ENCODE measurements around the gene NOX4.
"Not testable (repeated sequence)": the region's sequence is repeated elsewhere in the genome, so short reads cannot be mapped to it uniquely, and the experiment has no call there.

Gene NOX4

DNA sequence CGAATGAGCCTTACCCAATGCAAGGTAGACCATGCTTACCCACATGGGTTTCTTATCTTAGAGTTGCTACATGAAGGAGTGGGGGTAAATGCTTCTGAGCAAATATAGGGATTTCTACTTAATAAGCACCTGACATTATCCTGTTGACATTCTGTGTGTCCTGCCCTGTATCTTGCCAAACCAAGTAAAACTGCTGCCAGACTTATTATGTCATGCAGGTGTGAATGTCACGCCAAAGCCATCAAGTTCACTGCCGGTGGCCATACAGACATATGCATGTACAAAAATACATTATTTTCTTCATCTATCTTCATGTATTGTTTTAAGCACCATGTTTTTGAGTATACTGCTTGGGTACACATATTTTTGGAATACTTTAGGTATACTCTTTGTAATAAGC lies 70.2 kb downstream of the NOX4 start:
- Histone ChIP-seq H3K27me3 (no peaks in the 10 kb centered on the region), H3K4me3 (ENCODE audit: low read depth, low read length) (no peak overlapping the region), H3K36me3 (no peaks in the 10 kb centered on the region), H3K9me3 (no peaks in the 10 kb centered on the region), H3K4me1 (no peaks in the 10 kb centered on the region)
- no peak for DNase-seq
- TF ChIP-seq, protein P1, sequence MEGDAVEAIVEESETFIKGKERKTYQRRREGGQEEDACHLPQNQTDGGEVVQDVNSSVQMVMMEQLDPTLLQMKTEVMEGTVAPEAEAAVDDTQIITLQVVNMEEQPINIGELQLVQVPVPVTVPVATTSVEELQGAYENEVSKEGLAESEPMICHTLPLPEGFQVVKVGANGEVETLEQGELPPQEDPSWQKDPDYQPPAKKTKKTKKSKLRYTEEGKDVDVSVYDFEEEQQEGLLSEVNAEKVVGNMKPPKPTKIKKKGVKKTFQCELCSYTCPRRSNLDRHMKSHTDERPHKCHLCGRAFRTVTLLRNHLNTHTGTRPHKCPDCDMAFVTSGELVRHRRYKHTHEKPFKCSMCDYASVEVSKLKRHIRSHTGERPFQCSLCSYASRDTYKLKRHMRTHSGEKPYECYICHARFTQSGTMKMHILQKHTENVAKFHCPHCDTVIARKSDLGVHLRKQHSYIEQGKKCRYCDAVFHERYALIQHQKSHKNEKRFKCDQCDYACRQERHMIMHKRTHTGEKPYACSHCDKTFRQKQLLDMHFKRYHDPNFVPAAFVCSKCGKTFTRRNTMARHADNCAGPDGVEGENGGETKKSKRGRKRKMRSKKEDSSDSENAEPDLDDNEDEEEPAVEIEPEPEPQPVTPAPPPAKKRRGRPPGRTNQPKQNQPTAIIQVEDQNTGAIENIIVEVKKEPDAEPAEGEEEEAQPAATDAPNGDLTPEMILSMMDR (IDR thresholded peaks at IDR 0.05; ENCODE audit: low read depth, low read length) = no peak

DNA sequence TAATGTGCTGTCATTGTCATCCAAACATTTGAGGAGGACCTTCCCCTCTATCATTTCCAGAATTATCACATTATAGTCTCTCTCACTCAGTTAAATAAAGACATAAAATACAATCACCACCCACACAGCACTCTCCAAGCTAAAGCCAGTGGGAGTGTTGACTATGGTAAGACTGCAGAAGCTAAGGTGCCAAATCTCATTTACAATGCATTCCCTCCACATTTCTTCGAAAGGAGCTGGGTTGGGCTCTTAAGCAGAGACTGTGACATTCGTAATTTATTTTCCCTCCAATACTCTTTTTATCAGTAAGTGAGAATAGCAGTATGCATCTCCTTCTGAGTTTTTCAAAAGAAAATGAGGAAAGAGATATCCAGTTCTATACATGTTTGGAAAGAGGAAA lies 74.2 kb downstream of the NOX4 start:
- H3K9me3 ChIP-seq = no peaks in the 10 kb centered on the region
- TF ChIP-seq, protein P1 (IDR thresholded peaks at IDR 0.05; ENCODE audit: low read depth, low read length) = no peak
- no peaks in the 10 kb centered on the region for H3K36me3 ChIP-seq
- DNase-seq = no peak
- H3K27me3 ChIP-seq = no peaks in the 10 kb centered on the region
- H3K4me1 ChIP-seq = no peaks in the 10 kb centered on the region
- H3K4me3 ChIP-seq (ENCODE audit: low read depth, low read length) = no peak overlapping the region

DNA sequence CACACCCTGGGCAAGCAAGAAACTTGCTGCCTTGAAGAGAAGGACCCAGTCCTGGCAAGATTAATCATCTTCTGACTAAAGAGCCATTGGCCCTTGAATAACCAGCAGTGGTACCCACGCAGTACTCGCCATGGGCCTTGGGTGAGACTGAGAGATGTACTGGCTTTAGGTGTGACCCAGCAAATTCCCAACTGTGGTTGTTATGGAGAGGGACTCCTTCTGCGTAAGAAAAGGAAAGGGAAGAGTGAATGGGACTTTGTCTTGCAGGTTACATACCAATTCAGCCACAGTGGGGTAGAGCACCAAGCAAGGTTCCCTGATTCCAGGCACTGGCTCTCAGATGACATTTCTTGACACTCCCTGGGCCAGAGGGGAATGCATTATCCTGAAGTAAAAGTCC lies 80.1 kb downstream of the NOX4 start:
- not testable (repeated sequence) for H3K4me1 ChIP-seq; H3K4me3 ChIP-seq (ENCODE audit: low read depth, low read length); H3K27me3 ChIP-seq; H3K9me3 ChIP-seq; DNase-seq; H3K36me3 ChIP-seq

DNA sequence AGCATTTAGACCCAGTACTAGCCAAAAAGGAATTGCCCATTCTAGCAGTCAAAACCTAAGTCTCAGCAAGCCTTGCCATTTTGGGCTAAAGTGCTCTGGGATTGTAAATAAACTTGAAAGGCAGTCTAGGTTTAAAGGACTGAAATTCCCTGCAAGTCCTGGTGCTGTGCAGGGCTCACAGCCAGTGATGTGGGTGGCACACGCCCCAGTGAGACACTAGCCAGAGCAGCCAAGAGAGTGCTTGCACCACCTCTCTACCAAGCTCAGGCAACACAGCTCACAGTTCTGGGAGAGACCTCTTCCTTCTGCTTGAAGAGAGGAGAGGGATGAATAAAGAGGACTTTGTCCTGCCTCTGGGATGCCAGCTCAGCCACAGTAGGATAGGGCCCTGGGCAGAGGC lies 80.5 kb downstream of the NOX4 start:
- not testable (repeated sequence) for H3K4me1 ChIP-seq; H3K9me3 ChIP-seq; H3K27me3 ChIP-seq; DNase-seq; H3K4me3 ChIP-seq (ENCODE audit: low read depth, low read length); H3K36me3 ChIP-seq

DNA sequence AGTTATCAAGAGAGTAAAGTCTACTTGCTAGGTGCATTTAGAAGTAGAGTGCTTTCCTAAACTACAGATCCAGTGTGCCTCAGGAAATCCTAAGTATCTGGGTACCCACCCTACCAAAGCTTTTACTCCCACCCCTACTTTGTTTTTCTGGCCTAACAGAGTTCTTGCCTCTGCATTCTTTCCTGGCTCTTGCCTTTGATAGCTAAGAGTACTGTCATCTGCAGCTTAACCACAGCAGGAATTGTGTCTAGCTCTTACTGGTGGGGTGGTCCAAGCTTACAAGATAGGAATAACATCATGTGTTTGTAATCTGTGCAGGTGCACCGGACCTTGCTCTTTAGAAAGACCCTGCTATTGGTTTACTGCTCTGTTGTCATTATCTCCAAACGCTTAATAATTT lies 82.7 kb downstream of the NOX4 start:
- H3K27me3 ChIP-seq; DNase-seq; H3K36me3 ChIP-seq; H3K4me1 ChIP-seq; H3K9me3 ChIP-seq; H3K4me3 ChIP-seq (ENCODE audit: low read depth, low read length): not testable (repeated sequence)

DNA sequence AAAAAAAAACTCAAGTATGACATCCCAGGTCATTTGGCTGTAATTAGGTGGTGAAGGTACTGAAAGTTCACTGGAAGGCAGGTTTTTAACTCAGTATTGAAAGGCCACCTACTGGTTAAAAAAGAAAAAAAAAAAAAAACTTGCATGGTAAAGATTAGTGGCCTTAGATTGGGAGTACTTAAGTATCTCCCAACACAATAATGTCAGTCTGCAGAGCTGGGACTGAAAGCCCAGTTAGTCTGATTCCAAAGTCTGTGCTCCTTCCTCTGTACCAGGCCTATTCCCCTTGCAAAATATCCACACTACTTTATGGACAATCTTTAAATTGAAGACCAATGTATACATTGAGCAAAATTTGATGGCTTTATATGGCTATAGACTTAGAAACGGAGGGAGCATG lies 85.5 kb downstream of the NOX4 start:
- no peak for DNase-seq
- TF ChIP-seq, protein P1 (IDR thresholded peaks at IDR 0.05; ENCODE audit: low read depth, low read length) = no peak

DNA sequence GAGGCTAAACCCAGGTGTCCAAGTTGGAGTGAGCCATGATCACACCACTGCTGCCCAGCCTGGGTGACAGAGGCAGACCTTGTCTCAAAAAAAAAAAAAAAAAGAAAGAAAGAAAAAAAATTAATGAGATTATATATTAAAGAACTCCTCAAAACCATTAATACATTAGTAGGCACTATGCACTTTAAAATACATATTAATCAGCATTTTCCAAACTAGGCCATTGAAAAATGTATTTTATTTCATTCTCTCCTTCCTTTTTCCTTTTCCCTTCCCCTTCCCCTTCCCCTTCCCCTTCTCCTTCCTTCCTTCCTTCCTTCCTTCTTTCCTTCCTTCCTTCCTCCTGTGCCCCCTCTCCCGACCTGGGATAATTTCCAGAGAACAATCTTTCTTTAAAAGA lies 99.5 kb downstream of the NOX4 start:
- H3K27me3 ChIP-seq; H3K4me1 ChIP-seq; H3K36me3 ChIP-seq; H3K4me3 ChIP-seq (ENCODE audit: low read depth, low read length); H3K9me3 ChIP-seq; DNase-seq: not testable (repeated sequence)

More for the DNA sequence above, 85.5 kb downstream of the NOX4 start:
- H3K27me3 ChIP-seq = no peaks in the 10 kb centered on the region
- H3K4me3 ChIP-seq (ENCODE audit: low read depth, low read length) = no peak overlapping the region
- H3K4me1 ChIP-seq = no peaks in the 10 kb centered on the region
- H3K9me3 ChIP-seq = no peaks in the 10 kb centered on the region
- no peaks in the 10 kb centered on the region for H3K36me3 ChIP-seq

DNA sequence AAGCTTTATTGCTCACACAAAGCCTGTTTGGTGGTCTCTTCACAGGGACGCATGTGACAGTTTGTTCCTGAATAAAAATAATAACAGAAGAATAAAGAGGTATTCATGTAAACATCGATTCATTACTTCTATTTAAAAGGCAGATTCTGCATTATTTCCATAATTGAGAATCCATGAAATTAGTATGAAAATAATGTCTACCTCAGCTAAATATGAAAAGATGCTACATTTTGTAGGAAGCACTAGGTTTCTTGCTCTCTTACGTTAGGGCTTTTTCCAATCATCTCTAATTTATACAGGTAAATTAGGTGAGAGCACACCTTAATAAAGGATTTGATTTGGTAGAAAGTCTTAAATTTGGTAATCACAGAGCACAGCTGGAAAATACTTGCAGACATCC lies 103.7 kb downstream of the NOX4 start:
- DNase-seq; H3K36me3 ChIP-seq; H3K27me3 ChIP-seq; H3K4me1 ChIP-seq; H3K9me3 ChIP-seq; H3K4me3 ChIP-seq (ENCODE audit: low read depth, low read length): not testable (repeated sequence)

DNA sequence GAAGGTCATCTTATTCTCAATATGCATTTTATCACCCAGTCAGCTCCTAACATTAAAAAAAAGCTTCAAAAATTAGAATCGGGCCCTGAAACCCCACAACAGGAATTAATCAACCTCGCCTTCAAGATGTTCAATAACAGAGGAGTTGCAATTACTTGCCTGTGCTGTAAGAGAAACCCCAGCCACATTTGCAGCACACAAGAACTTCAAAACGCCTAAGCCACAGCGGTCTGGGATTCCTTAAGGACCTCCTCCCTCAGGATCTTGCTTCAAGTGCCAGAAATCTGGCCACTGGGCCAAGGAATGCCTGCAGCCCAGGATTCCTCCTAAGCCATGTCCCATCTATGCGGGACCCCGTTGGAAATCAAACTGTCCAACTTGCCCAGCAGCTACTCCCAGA lies 108.2 kb downstream of the NOX4 start:
- DNase-seq, H3K9me3 ChIP-seq: not testable (repeated sequence)

More for the DNA sequence above, 108.2 kb downstream of the NOX4 start:
- H3K4me3 ChIP-seq (ENCODE audit: low read depth, low read length); H3K27me3 ChIP-seq; H3K4me1 ChIP-seq; H3K36me3 ChIP-seq: not testable (repeated sequence)

Data from BE2C (cell line).